DOHH2 (cell line): ENCODE results near the gene CEP78.

Experiments used
- CTCF ChIP-seq: fragments of 200-600 bp; sonication (generic); IDR thresholded peaks from one replicate; pipeline ENCODE4 v1.5.1; 2014; ENCODE audit warnings: antibody characterized with exemption, mild to moderate bottlenecking, low read depth, low read length; ENCODE audit not compliant: poor library complexity, severe bottlenecking
- EZH2phosphoT487 ChIP-seq: fragments of 200-600 bp; sonication (generic); IDR thresholded peaks from 2 replicates; pipeline ENCODE4 v1.6.1; 2017; ENCODE audit warnings: borderline replicate concordance, mild to moderate bottlenecking, antibody characterized with exemption, low read length, moderate library complexity, mixed read lengths

GRCh38 chr9:78221425-78221824 lies 14.4 kb upstream of the CEP78 start:
- TF ChIP-seq CTCF: no peak
- TF ChIP-seq EZH2phosphoT487: no peak
